HG02884 (cell line): ENCODE measurements around the gene EFHC1.
A peak's percentile ranks its signal among the peaks of the same experiment; 100 is the strongest.

Experiments
- ATAC-seq: cut with Tn5 transposase; IDR thresholded peaks from one replicate; pipeline ENCODE4 v1.9.1; 2021; ENCODE audit warnings: mild to moderate bottlenecking, moderate library complexity; ENCODE audit not compliant: unreplicated experiment

The EFHC1 gene

GRCh38 chr6:52537001-52537753 lies 117.0 kb downstream of the EFHC1 start:
- peak; percentile 55 for ATAC-seq

GRCh38 chr6:52538252-52538900 lies 118.2 kb downstream of the EFHC1 start:
- no peak for ATAC-seq

GRCh38 chr6:52538901-52539354 lies 118.8 kb downstream of the EFHC1 start:
- no peak for ATAC-seq

GRCh38 chr6:52539607-52540006 lies 119.5 kb downstream of the EFHC1 start:
- no peak for ATAC-seq

GRCh38 chr6:52540286-52540902 lies 120.3 kb downstream of the EFHC1 start:
- no peak for ATAC-seq

GRCh38 chr6:52541135-52541534 lies 121.0 kb downstream of the EFHC1 start:
- no peak for ATAC-seq

- no peak for ATAC-seq
Measured at GRCh38 chr6:52543262-52543661, 123.1 kb downstream of the EFHC1 start.

- no peak for ATAC-seq
Measured at GRCh38 chr6:52543729-52544601, 123.8 kb downstream of the EFHC1 start.

GRCh38 chr6:52544602-52545405 lies 124.7 kb downstream of the EFHC1 start:
- ATAC-seq, result no peak

- no peak for ATAC-seq
Measured at GRCh38 chr6:52545406-52546119, 125.4 kb downstream of the EFHC1 start.

GRCh38 chr6:52546192-52546591 lies 126.0 kb downstream of the EFHC1 start:
- ATAC-seq, result peak; percentile 44

- peak; percentile 86 for ATAC-seq
Measured at GRCh38 chr6:52546678-52547077, 126.5 kb downstream of the EFHC1 start.

- ATAC-seq, result no peak
Measured at GRCh38 chr6:52547647-52548352, 127.7 kb downstream of the EFHC1 start.

GRCh38 chr6:52548353-52548713 lies 128.2 kb downstream of the EFHC1 start:
- ATAC-seq, result no peak

GRCh38 chr6:52548999-52549398 lies 128.9 kb downstream of the EFHC1 start:
- no peak for ATAC-seq

- no peak for ATAC-seq
Measured at GRCh38 chr6:52549428-52549827, 129.3 kb downstream of the EFHC1 start.

- no peak for ATAC-seq
Measured at GRCh38 chr6:52550014-52550575, 130.0 kb downstream of the EFHC1 start.

- no peak for ATAC-seq
Measured at GRCh38 chr6:52550870-52551269, 130.7 kb downstream of the EFHC1 start.
